ENCODE results near the gene SLC35F4. TPM values are rescaled to one million over a fixed set of nuclear protein-coding genes. Genes with fewer than 3 reads are reported as not detected.

SLC35F4 gene
- total RNA-seq, 1 experiment from 2014 or later: not detected

DNA sequence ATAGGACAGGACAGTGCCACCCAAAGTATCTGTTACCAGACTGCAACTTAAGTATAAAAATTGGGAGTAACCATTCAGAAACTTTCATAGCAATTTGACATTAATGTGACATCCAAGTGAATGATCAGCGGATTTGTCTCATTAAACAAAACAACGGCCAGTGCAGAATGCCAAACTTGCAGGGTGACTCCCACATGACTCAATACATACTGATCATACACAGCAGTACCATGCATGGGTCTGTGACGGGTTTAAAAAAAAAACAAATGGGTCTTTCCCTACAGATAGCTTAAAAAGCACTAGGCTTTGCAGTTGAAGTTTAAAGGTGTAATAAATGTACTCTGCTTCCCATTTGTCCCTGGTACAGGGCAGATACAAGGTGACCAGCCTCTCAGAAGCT, 116.6 kb downstream of the SLC35F4 start:
- DNase-seq: no peak
- no peaks in the 10 kb centered on the region for H3K4me1 Mint-ChIP-seq (ENCODE audit: low read depth, unreplicated experiment)
- Histone ChIP-seq H3K27me3 (replicated peaks; ENCODE audit: control insufficient read depth, insufficient read depth, low read length) (no peaks in the 10 kb centered on the region; the same call in 1 of the 2 replicates), H3K9me3 (no peaks in the 10 kb centered on the region), H3K4me1 (no peaks in the 10 kb centered on the region), H3K36me3 (ENCODE audit: control insufficient read depth, insufficient read depth, low read length) (no peaks in the 10 kb centered on the region), H3K4me3 (ENCODE audit: low read depth, low read length) (no peak overlapping the region)
- ChIA-PET CTCF (no interaction called here), POLR2A (no interaction called here)
- H3K4me3 Mint-ChIP-seq (ENCODE audit: unreplicated experiment): no peak overlapping the region
- TF ChIP-seq, protein P1, sequence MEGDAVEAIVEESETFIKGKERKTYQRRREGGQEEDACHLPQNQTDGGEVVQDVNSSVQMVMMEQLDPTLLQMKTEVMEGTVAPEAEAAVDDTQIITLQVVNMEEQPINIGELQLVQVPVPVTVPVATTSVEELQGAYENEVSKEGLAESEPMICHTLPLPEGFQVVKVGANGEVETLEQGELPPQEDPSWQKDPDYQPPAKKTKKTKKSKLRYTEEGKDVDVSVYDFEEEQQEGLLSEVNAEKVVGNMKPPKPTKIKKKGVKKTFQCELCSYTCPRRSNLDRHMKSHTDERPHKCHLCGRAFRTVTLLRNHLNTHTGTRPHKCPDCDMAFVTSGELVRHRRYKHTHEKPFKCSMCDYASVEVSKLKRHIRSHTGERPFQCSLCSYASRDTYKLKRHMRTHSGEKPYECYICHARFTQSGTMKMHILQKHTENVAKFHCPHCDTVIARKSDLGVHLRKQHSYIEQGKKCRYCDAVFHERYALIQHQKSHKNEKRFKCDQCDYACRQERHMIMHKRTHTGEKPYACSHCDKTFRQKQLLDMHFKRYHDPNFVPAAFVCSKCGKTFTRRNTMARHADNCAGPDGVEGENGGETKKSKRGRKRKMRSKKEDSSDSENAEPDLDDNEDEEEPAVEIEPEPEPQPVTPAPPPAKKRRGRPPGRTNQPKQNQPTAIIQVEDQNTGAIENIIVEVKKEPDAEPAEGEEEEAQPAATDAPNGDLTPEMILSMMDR (IDR thresholded peaks at IDR 0.05; ENCODE audit: insufficient read depth in 1 of 2, low read depth in 1 of 2, low read length in 1 of 2, severe bottlenecking in 1 of 2, unreplicated experiment in 1 of 2): no peak
- no TSS peak for BruUV-seq (replicated peaks)
- no peaks in the 10 kb centered on the region for H3K36me3 Mint-ChIP-seq (ENCODE audit: insufficient read depth, unreplicated experiment)
- H3K9me3 Mint-ChIP-seq (ENCODE audit: unreplicated experiment): no peaks in the 10 kb centered on the region
- no peak overlapping the region for H3K27ac Mint-ChIP-seq (ENCODE audit: unreplicated experiment)
- intact Hi-C loops (cut with micrococcal nuclease; ENCODE audit: unreplicated experiment): no loop called here
- no peaks in the 10 kb centered on the region for H3K27me3 Mint-ChIP-seq (ENCODE audit: insufficient read depth, unreplicated experiment)

DNA sequence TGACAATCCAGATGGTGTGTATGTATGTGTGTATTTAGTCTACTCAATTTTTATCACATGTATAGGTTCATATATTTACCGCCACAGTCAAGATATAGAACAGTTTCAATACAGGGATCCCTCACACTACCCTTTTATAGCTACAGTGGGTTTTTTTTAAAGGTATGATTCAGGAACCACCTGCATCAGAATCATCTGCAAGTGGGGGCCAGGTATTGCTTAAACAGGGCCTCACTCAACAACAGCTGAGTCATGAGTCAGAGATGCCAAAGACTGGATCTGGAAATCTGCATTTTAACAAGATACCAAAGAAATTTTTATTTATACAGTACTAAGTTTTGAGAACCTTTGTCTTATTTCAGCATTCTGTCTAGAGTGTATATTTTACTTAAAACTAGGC, 117.6 kb downstream of the SLC35F4 start:
- no TSS peak for BruUV-seq (replicated peaks)
- ChIA-PET POLR2A (no interaction called here), CTCF (no interaction called here)
- no peaks in the 10 kb centered on the region for H3K9me3 Mint-ChIP-seq (ENCODE audit: unreplicated experiment)
- H3K9me3 ChIP-seq: no peaks in the 10 kb centered on the region
- H3K4me1 Mint-ChIP-seq (ENCODE audit: low read depth, unreplicated experiment): no peaks in the 10 kb centered on the region
- intact Hi-C loops (cut with micrococcal nuclease; ENCODE audit: unreplicated experiment): no loop called here
- no peaks in the 10 kb centered on the region for H3K36me3 ChIP-seq (ENCODE audit: control insufficient read depth, insufficient read depth, low read length)
- no peaks in the 10 kb centered on the region for H3K4me1 ChIP-seq
- H3K27me3 Mint-ChIP-seq (ENCODE audit: insufficient read depth, unreplicated experiment): peaks cover under 1% of the 10 kb centered on the region
- no peak overlapping the region for H3K27ac Mint-ChIP-seq (ENCODE audit: unreplicated experiment)
- no peak for DNase-seq
- H3K27me3 ChIP-seq (replicated peaks; ENCODE audit: control insufficient read depth, insufficient read depth, low read length): no peaks in the 10 kb centered on the region; the same call in 1 of the 2 replicates
- H3K4me3 Mint-ChIP-seq (ENCODE audit: unreplicated experiment): no peak overlapping the region
- H3K36me3 Mint-ChIP-seq (ENCODE audit: insufficient read depth, unreplicated experiment): no peaks in the 10 kb centered on the region
- TF ChIP-seq, protein P1 (IDR thresholded peaks at IDR 0.05; ENCODE audit: insufficient read depth in 1 of 2, low read depth in 1 of 2, low read length in 1 of 2, severe bottlenecking in 1 of 2, unreplicated experiment in 1 of 2): no peak
- no peak overlapping the region for H3K4me3 ChIP-seq (ENCODE audit: low read depth, low read length)

- no peaks in the 10 kb centered on the region for H3K9me3 Mint-ChIP-seq (ENCODE audit: unreplicated experiment)
- ChIA-PET CTCF (no interaction called here), POLR2A (no interaction called here)
- H3K27me3 Mint-ChIP-seq (ENCODE audit: insufficient read depth, unreplicated experiment): peaks cover 12% of the 10 kb centered on the region
- no TSS peak for BruUV-seq (replicated peaks)
- Histone ChIP-seq H3K36me3 (ENCODE audit: control insufficient read depth, insufficient read depth, low read length) (no peaks in the 10 kb centered on the region), H3K4me1 (no peaks in the 10 kb centered on the region), H3K9me3 (no peaks in the 10 kb centered on the region), H3K27me3 (replicated peaks; ENCODE audit: control insufficient read depth, insufficient read depth, low read length) (no peaks in the 10 kb centered on the region), H3K4me3 (ENCODE audit: low read depth, low read length) (no peak overlapping the region)
- TF ChIP-seq, protein P1 (IDR thresholded peaks at IDR 0.05; ENCODE audit: insufficient read depth in 1 of 2, low read depth in 1 of 2, low read length in 1 of 2, severe bottlenecking in 1 of 2, unreplicated experiment in 1 of 2): no peak
- intact Hi-C loops (cut with micrococcal nuclease; ENCODE audit: unreplicated experiment): no loop called here
- no peaks in the 10 kb centered on the region for H3K36me3 Mint-ChIP-seq (ENCODE audit: insufficient read depth, unreplicated experiment)
- no peaks in the 10 kb centered on the region for H3K4me1 Mint-ChIP-seq (ENCODE audit: low read depth, unreplicated experiment)
- DNase-seq: no peak
- H3K27ac Mint-ChIP-seq (ENCODE audit: unreplicated experiment): no peak overlapping the region
- no peak overlapping the region for H3K4me3 Mint-ChIP-seq (ENCODE audit: unreplicated experiment)
Observed at GRCh38 chr14:57747036-57747435, 118.9 kb downstream of the SLC35F4 start.

Measured in Caco-2 (cell line).